ENCODE data around the gene ACE. TPM values are rescaled to one million over a fixed set of nuclear protein-coding genes. Genes with fewer than 3 reads are reported as not detected.

Gene ACE
- total RNA-seq, 2 donors from 2014 or later, result 4.3 to 7.0 TPM

DNA sequence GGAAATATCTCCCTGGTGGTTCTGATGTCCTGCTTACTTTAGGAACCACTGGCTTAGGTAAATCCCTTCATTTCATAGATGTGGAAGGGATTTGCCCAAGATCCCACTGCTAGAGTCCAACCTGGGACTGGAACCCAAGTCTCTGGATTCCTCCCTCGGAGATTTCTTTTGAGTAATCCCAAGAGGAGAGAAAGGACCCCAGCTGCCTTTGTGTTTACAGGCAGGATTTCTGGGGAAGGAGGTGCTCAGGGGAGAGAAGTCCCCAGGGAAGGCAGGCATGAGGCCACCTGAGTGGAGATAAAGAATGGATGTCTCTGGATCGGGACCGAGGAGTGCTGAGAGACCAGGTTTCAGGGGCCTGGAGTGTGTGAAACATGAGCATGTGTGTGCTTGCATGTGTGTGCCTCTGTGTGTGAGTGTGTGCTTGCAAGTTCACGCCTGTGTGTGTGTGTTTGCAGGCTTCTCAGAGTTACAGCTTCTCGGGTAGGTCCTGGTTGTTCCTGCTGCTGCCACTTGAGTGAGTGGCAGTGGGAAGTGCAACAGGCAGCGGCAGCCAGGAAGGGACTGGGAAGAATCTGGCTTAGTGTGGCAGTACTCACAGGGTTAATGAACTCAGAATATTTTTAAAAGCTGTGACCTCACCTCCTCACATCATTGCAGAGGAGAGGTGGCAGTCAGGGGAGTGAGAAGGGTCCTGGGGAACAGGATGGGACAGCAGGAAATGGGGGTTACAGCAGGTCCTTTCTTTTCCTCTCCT lies 48.5 kb downstream of the ACE start:
- DNase-seq (no peak), ATAC-seq (no peak)
- intact Hi-C loops (cut with DNase I), result no loop called here

DNA sequence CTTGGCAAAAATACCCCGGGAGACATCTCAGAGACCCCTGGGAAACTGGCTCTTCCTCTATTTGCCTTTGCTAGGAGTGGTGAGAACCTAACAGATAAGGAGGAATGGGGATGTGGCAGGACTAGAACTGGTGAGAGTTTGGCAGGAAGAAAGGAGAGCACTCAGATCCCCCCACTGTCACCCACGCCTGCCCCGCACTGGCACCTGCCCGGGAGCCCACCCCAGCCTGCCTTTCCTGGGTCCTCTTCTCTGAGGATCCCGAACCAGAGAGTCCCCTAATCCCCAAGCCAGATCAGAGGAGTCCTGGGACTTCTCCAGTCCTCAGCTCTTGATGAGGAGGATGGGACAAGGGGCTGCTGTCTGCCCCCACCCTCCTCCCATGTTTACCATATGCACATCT lies 50.0 kb downstream of the ACE start:
- ATAC-seq, result no peak

DNA sequence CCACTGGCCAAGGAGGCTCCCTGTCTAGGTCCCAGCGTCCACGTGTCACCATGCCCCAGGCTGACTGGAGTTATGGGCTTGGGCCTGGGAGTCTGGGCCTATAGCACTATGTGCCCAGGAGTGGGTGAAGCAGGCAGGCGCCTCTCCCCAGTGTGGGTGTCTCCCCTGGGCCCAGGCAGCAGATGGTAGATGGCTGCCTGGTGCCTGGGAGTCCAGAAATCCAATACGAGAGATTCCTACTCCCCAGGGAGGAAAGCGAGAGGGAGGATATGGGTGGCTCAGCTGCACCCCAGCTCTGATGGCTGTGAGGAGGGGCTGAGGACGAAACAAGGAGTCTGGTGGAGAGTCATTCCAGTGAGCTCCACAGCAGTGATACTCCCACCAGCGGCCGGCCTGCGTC lies 51.3 kb downstream of the ACE start:
- intact Hi-C loops (cut with DNase I), result no loop called here
- ATAC-seq (no peak), DNase-seq (no peak)

More for the DNA sequence above, 50.0 kb downstream of the ACE start:
- DNase-seq, result no peak
- intact Hi-C loops (cut with DNase I), result no loop called here

DNA sequence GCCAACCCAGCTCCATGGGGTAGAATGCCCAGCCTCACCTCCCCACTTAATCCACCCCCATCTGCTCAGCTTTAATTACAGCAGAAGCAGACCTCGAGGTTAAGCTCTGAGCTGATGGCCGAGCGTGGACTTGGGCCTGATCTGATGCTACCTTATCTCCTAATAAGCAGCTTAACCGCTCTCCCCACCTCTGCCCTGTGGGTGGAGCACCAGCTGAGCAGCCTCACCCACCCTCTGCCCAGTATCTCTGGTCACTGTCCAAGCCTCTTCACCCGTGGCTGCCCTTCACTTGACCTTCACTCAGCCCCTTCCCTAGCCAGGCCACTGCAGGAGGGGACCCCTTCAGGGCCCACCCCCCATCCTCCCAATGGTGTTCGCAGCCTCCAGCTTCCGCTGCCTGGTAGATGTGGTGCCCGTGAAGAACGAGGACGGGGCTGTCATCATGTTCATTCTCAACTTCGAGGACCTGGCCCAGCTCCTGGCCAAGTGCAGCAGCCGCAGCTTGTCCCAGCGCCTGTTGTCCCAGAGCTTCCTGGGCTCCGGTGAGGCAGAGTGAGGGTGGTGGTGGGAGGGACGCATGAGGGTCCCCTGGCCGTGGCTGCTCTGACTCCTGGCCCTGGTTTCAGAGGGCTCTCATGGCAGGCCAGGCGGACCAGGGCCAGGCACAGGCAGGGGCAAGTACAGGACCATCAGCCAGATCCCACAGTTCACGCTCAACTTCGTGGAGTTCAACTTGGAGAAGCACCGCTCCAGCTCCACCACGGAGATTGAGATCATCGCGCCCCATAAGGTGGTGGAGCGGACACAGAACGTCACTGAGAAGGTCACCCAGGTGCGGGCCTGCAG lies 53.1 kb downstream of the ACE start:
- peak; percentile 26 to 63 for ATAC-seq

DNA sequence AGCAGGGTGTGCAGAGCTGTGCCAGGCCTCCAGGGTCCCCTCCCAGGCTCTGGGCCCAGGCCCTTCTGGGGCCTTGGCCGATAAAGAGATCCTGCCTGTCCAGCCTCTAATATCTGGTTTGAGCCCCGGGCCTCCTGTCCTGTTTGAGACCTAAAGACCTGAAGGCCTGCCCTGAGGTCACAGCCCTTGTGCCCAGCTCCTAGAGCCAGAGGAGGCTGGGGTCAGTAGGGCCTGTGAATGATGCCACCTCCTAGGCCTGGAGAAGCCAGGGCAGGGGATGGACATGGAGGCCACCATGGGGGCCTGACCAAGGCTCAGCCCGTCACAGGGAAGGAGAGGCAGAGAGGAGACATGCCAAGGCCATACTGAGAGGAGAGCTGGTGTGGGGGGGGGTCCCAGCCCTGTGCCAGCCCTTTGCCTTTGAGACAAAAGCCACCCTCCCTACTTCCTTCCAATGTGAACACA lies 53.7 kb downstream of the ACE start:
- intact Hi-C loops (cut with DNase I), result no loop called here
- DNase-seq, result no peak
- no peak for ATAC-seq

More for the DNA sequence above, 53.1 kb downstream of the ACE start:
- no peak for DNase-seq
- intact Hi-C loops (cut with DNase I), result no loop called here

DNA sequence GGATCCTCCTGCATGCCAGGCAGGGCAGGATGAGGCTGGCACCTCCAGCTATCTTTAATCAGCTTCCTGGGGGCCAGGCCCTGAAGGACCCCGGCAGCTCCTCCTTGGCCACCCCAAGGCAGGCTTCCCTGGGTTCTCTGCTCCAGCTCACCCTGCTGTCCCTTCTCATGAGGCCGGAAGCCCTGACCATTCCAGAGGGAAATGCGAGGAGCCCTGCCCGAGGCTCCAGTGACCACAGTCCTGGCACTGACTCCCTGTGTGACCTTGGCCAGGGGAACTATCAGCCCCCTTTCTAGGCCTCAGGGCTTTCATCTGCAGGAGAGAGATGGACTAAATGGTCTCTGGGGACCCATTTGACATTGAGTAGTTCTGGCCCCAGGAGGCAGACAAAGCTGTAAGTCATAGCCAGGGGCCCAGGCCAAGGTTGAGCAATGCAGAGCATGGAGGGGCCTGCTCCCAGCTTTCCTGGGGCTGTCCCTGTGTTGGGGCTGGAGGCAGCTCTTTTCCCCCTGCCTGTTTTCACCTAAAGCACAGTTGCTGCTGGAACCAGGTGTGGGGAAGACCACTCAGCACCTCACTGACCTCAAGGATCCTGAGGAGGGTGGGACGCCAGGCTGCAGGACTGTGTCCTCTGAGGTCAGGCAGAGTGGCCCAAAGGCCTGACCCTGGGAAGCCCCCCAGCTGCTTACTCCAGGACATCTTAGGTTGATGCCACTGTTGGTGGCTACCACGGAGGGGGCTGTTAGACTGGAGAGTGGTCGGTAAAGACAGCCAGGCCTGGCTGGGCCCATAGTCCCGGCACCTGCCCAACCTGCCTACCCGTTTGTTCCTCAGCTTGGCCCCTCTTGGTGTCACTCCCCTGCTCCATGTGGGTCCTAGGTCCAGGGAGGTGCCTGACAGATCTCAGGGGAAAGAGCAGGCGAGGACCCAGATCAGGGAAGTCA lies 54.4 kb downstream of the ACE start:
- no peak for DNase-seq
- no peak for ATAC-seq
- intact Hi-C loops (cut with DNase I), result no loop called here

DNA sequence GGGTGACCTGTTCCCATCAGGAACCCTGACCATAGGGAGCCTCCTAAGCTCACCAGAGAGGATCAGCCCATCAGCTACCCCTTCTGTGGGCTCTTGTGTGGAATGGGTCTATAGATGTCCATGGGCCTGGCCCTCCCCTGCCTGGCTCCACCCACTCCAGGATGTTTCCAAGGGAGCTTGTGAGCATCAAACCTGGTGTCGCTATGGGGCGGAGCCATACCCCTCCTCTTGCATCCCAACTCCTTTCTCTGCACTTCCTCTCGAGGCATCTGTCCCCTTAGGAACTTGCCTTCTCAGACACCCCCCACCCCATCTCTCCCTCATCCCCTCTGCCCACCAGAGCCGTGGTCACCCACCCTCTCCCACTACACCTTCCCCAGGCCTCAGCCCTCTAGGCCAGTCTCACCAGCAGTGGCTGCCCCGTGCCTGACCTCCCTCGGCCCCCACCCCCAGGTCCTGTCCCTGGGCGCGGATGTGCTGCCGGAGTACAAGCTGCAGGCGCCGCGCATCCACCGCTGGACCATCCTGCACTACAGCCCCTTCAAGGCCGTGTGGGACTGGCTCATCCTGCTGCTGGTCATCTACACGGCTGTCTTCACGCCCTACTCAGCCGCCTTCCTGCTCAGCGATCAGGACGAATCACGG lies 56.7 kb downstream of the ACE start:
- DNase-seq (no peak), ATAC-seq (no peak)
- intact Hi-C loops (cut with DNase I), result no loop called here

DNA sequence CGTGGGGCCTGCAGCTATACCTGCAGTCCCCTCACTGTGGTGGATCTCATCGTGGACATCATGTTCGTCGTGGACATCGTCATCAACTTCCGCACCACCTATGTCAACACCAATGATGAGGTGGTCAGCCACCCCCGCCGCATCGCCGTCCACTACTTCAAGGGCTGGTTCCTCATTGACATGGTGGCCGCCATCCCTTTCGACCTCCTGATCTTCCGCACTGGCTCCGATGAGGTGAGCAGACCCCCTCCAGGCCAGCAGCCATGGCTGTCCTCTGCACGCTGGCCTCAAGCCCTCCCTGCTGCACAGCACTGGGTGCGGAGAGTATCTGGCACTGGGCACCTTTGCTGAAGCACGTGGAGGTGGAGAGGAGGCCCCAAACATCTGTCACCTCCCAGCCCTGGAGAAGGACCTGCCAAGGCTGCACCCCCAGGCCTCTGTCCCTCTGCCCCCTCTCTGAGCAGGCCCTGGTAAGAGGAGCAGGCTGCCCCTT lies 57.3 kb downstream of the ACE start:
- DNase-seq (no peak), ATAC-seq (no peak)
- intact Hi-C loops (cut with DNase I), result no loop called here

DNA sequence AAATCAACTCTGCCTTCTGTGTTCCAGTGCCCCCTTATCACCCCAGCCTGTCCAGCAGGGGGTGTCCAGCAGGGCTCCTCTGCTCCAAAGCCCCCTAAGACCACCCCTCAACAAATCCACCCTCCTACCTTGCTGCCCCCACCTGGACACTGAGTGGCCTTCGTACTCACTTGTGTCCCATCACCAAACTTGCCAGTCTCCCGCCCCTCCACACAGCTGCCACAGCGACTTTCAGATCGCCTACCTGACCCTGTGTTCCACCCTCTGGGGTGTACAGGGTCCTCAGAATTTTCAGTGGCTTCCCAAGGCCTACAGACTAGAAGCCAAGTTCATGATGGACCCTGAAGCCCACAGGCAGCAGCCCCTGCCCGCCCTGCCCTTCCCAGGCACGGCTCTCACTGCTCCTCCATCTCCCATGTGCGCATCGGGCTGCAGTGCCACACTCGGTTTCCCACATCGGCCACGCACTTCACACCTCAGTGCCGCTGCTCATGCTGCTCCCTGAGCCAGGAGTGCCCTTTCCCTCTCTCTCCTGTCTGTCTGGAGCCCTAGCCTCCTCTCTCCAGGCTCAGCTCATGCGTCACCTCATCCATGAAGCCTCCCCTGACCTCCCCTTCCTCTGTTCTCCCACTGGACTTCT lies 58.1 kb downstream of the ACE start:
- DNase-seq, result no peak
- ATAC-seq, result no peak
- intact Hi-C loops (cut with DNase I), result no loop called here

DNA sequence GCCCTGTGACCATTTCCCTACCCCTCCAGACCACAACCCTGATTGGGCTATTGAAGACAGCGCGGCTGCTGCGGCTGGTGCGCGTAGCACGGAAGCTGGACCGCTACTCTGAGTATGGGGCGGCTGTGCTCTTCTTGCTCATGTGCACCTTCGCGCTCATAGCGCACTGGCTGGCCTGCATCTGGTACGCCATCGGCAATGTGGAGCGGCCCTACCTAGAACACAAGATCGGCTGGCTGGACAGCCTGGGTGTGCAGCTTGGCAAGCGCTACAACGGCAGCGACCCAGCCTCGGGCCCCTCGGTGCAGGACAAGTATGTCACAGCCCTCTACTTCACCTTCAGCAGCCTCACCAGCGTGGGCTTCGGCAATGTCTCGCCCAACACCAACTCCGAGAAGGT lies 58.8 kb downstream of the ACE start:
- ATAC-seq (no peak), DNase-seq (no peak)
- intact Hi-C loops (cut with DNase I), result no loop called here

DNA sequence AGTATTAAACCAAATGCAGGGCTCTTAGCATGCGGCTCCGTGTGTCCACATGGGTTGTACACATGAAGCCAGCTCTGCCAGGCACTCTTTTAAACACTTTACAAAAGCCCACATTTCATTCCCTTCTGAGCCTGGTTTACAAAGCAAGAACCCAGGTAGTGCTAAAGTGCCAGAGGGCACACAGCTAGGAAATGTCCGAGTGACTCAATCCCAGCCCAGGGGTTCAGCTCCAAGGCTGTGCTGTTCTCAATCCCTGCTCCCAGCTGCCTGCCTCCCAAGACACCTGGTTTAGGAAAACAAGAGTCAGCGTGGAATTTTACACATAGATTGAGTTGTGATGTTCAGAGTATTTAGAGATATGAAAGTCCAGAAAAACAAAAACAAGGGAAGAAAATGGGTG lies 60.1 kb downstream of the ACE start:
- ATAC-seq (no peak), DNase-seq (no peak)
- intact Hi-C loops (cut with DNase I), result no loop called here

DNA sequence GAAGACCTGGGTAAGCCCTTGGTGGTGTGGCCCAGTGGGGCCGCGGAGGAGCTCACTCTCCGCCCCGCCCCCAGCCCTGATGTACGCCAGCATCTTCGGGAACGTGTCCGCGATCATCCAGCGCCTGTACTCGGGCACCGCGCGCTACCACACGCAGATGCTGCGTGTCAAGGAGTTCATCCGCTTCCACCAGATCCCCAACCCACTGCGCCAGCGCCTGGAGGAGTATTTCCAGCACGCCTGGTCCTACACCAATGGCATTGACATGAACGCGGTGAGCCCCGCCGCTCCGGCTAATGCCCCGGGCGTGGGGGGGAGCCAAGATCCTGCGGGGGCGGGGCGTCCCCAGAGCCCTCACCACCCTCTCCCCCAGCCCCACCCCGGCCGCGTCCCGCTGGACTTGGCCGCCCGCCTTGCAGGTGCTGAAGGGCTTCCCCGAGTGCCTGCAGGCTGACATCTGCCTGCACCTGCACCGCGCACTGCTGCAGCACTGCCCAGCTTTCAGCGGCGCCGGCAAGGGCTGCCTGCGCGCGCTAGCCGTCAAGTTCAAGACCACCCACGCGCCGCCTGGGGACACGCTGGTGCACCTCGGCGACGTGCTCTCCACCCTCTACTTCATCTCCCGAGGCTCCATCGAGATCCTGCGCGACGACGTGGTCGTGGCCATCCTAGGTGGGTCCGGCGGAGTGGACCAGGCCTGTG lies 61.3 kb downstream of the ACE start:
- ATAC-seq (peak in 1 of 2 donors; percentile 18), DNase-seq (no peak)
- intact Hi-C loops (cut with DNase I), result no loop called here

DNA sequence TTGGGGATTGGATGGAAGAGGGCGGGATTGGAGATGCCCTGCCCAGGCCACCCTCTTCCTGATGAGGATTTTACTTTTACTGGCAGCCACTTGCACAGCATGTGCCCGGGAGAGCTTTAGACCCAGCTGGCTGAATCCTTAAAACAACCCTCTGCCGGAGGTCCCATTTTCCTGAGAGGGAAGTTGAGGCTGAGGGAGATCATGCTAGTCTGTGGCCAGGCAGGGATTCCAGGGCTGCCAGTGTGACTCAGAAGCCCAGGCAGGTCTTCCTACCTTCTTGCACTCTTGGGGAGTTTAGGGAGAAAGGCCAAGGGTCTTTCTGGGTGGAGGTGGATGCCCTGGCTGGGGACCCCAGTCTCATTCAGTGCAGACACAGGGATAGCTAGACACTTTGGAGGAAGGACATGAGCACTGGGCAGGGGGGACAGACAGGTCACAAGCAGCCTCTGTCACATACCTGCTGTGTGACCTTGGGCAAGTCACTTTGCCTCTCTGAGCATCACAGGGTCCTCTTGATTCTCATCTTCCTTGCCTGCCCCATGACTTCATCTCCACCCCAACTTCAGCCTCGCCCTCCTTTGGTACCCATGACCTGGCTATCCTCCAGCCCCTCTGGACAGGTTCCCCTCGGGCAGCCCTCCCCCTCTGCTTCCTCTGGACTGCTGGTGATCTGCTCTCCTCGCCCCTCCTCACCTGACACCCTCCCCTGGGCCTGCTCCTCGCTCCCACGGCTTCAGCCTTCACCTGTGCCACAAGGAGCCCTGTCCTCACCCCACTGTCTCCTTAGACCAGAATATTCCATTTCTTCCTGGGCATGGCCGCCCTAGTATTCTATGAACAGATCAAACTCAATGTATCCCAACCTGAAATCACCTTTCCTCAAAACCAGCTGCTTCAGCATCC lies 62.1 kb downstream of the ACE start:
- intact Hi-C loops (cut with DNase I), result no loop called here
- ATAC-seq (no peak), DNase-seq (no peak)

DNA sequence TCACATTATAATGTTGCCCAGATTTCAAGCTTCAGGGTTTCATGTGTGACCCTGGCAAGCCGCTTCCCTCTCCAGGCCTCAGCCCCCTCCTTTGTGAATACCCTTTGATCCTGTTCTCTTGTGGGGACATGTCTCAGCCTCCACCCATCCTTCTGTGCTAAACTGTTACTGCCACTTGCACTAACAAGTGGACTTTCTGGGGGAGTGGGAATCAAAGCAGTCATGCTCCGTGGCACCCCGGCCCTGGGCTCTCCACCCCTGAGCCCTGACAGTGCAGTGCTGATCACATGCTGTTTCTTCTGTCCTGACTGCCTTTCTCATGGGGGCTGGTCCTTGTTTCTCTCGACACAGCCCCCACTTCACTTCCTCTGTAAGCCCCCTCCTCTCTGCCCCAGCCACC lies 63.7 kb downstream of the ACE start:
- ATAC-seq, result no peak
- intact Hi-C loops (cut with DNase I), result no loop called here
- DNase-seq, result no peak

DNA sequence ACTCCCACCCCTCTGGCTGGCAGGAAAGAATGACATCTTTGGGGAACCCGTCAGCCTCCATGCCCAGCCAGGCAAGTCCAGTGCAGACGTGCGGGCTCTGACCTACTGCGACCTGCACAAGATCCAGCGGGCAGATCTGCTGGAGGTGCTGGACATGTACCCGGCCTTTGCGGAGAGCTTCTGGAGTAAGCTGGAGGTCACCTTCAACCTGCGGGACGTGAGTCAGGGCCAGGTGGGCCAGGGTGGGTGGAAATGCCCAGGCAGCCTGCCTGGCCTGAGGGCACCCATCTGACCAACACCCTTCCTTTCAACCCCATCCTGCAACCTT lies 65.3 kb downstream of the ACE start:
- ATAC-seq (no peak), DNase-seq (no peak)
- intact Hi-C loops (cut with DNase I), result no loop called here

DNA sequence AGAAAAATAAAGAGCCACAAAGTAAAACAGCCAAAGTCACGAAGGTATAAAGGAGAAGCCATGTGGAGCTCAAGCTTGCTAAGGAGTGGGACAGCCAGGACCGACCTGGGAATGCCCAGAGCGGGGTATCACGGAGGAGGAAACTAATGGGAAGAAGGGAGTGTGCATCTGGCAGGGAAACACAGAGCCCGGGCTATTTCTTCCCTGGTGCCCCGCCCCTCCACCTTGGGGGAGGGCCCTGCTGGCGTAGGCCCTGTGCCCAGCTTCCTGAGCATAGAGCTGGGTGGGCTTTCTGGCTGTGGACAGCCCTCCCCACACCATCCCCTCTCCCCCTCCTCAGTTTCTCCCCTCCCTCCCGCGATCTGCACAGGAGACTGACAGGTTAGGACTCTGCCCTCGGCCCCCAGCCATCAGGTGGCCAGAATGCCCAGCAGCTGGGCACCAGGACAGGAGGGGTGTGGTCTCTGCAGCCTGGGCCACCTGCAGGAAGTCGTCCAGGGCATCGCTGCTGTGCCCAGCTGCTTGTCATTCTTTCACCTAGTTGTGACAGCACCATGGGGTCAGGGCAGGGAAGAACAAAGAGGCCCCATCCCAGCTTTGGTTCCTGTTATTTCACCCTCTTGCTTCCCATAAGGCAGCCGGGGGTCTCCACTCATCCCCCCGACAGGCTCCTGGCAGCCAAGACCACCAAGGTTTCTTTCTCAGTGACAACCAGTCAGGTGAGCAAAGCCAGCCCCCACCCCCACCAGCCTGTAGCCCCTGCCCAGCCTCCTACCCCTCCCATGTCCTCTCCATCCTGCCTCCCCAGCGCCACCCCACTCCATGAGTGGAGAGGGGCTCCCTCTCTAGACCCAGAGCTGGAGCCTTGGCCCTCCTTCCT lies 66.3 kb downstream of the ACE start:
- intact Hi-C loops (cut with DNase I), result no loop called here
- DNase-seq, result no peak
- no peak for ATAC-seq

All from left cardiac atrium (tissue), 4 donors.